Measurements from ENCODE around the gene CARS1. TPM values are rescaled to one million over a fixed set of nuclear protein-coding genes. Genes with fewer than 3 reads are reported as not detected.
"Not testable (repeated sequence)": the region's sequence is repeated elsewhere in the genome, so short reads cannot be mapped to it uniquely, and the experiment has no call there.

CARS1 gene
- polyA plus RNA-seq, 12 donors, result 10.0 to 26.9 (median 21.0) TPM; not detected in 1

- DNase-seq, result not testable (repeated sequence)
Observed at GRCh38 chr11:3063432-3063831, 6.2 kb upstream of the CARS1 start.

DNA sequence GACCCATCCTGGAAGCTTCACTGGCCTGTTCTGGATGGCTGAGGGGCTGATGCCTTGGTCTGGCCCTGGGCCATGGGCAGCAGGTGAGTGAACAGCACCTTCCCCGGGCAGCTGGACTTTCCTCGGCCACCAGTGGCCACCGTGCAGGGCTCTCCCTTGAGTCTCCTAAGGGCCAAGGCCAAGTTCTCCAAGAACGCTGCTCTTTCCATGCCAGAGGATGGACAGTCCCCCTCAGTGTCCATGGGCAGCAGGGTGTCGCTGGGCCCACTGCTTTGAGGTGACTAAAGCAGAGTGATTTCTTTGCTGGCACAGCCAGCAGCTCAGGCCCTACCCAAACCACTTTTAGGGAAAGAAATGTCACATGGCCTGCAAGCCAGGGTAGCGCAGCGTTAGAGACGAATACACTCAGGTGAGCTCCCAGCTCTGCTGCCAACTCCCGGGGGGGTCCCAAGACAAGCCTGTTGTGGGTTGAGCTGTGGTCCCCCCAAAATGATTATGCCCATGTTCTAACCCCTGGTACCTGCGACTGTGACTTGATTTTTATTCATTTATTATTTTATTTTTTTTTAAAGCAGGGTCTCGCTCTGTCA is 3.3 kb upstream of the CARS1 start:
- no peak for DNase-seq

- DNase-seq, result no peak
Observed at GRCh38 chr11:3058753-3059664, 1.8 kb upstream of the CARS1 start.

DNA sequence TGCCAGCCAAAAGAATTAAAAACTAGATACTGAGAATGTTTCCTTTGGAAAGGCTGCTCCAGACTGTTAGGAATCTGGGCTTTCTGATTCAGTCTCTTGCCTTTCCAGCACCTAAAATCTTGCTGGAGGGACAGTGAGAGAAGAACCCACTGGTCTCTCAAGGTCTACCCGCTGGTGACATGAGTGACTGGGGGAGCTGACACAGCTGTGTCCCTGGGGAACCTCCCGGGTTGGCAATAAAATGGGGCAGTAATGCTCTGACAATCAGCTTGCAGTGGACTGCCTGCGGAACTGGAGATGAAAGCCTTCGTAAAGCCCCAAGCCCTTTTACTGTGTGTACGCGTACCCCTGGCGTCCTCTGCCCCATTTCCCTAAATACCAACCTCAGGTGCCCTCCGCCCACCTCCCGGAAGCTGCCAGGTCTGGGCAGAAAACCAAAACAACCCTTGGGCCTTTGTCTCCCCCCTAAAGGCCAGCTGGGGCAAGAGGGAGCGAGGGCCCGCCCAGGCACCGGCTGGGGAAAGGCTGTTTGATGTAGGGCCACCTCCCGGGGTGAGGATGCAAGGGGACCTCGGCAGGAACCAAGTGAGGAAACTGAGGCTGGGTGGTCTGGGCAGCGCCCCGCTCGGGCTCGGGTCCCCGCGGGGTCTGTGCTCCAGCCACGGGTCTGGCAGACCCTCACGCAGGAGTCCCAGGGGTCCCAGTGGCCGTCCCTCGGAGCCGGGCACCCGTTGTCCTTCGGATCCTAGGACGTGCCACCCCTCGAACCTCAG is 741 bp downstream of the CARS1 start:
- DNase-seq, result no peak

GRCh38 chr11:3055891-3056290 is 1.3 kb downstream of the CARS1 start:
- DNase-seq, result no peak

- no peak for DNase-seq
Observed at GRCh38 chr11:3052567-3052966, 4.7 kb downstream of the CARS1 start.

GRCh38 chr11:3052109-3052479 is 5.1 kb downstream of the CARS1 start:
- no peak for DNase-seq

DNA sequence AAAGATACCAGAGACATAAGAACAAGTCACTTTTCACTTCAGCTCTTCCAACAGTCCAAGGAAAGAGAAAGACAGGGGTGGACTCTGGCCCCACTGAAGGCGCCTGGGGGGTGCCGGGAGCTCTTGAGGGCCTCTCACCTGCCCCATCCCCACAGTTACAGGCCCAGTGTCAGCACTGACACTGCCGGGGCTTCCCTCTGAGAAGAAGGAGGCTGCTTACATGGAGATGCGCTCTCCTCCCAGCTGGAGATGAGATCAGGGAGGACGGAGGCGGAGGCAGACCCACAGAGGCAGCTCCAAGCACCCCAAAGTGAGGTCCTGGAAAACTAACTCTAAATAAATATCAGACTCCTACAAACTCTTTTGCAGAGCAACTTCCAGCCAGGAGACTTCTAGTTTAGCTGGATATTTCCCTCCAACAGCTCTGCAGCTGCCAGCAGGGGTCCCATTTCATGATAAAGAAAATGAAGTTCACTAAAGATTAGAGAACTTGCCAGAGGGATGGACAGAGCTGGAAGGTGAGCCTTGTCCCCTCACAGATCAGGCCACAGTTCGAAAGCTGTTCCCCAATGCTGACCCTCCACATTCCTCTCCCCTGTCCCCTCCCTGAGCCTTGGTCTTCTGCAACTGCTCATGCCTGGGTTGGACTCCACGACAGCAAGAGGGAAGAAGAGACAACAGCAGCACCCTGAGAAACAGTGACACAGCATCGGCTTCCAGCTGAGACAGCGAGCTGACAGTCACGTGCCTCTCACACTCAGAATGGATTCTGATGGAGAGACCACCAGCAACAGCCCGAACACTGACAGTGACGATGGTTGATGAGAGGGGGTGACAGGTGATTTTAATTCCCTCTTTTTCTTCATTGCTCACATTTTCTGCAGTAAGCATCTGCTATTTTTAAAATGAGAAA is 5.8 kb downstream of the CARS1 start:
- DNase-seq, result no peak

GRCh38 chr11:3050386-3051195 is 6.6 kb downstream of the CARS1 start:
- no peak for DNase-seq

GRCh38 chr11:3049430-3050243 is 7.6 kb downstream of the CARS1 start:
- DNase-seq, result no peak

- no peak for DNase-seq
Observed at GRCh38 chr11:3047637-3048036, 9.6 kb downstream of the CARS1 start.

DNA sequence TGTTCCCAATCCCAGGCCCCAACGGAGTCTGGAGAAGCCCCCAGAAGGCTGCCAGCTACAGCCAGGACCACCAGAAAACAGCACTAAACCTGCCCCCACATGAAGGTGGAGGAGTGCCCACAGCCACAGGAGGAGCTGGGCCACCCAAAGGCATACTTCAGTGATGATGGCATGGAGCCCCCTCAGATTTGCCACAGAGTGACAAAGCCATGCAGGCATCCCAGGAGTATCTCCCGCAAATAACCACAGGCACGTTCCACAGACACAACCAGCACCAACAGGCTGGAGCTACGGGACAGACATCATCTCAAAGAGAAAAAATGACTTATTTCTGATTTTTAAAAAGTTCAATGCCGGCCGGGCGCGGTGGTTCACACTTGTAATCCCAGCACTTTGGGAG is 10.6 kb downstream of the CARS1 start:
- DNase-seq, result no peak

- no peak for DNase-seq
Observed at GRCh38 chr11:3046190-3046589, 11.0 kb downstream of the CARS1 start.

DNA sequence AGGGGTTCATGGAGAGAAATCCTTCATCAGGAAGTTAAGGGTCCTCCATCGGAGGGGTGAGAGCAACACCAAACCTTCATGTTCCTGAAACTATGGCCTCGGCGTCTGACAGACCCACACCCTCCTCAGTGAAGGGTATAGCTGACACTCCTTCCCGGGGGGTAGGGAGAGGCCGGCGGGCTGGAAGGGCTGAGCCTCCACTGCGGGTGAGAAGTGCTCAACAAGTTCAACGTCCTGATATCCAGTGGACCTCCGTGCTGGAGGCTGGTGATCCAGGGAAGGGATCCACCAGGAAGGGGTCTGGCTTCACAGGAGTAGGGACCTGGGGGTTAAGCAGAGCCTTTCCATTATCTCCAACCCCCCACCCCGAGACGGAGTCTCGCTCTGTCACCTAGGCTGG is 12.3 kb downstream of the CARS1 start:
- DNase-seq, result no peak

- DNase-seq, result no peak
Observed at GRCh38 chr11:3044004-3044403, 13.2 kb downstream of the CARS1 start.

- DNase-seq, result no peak
Observed at GRCh38 chr11:3043315-3043871, 13.8 kb downstream of the CARS1 start.

GRCh38 chr11:3042496-3043314 is 14.5 kb downstream of the CARS1 start:
- DNase-seq, result no peak

GRCh38 chr11:3041699-3042441 is 15.4 kb downstream of the CARS1 start:
- DNase-seq, result no peak

Measured in muscle of arm (tissue), 12 donors.